ENCODE data around the gene DMBX1. TPM values are rescaled to one million over a fixed set of nuclear protein-coding genes. Genes with fewer than 3 reads are reported as not detected.

The DMBX1 gene
- total RNA-seq, result not detected in 2 replicates

GRCh38 chr1:46489638-46490405, at the start of gene DMBX1:
Gene DMBX1 (plus strand): TSS chr1:46489836. CDS start chr1:46507011, 17,175 bp downstream.

Other genes starting within 250 kb of the DMBX1 start
- 9.7 and 33.1 TPM in 2 replicates for gene RAD54L, start 242.1 kb upstream of the DMBX1 start, total RNA-seq
- gene LRRC41, start 186.2 kb upstream of the DMBX1 start, total RNA-seq, result 65.8 and 100 TPM in 2 replicates
- gene UQCRH, start 186.1 kb upstream of the DMBX1 start, total RNA-seq, result 612 and 959 TPM in 2 replicates
- gene NSUN4, start 149.0 kb upstream of the DMBX1 start, total RNA-seq, result 14.3 and 15.9 TPM in 2 replicates
- 11.1 and 20.8 TPM in 2 replicates for gene FAAH, start 95.5 kb upstream of the DMBX1 start, total RNA-seq
- gene KNCN, start 61.8 kb downstream of the DMBX1 start, total RNA-seq, result not detected in 2 replicates
- gene MKNK1, start 114.4 kb downstream of the DMBX1 start, total RNA-seq, result 20.6 and 23.6 TPM in 2 replicates
- 8.9 and 11.5 TPM in 2 replicates for gene MOB3C, start 127.0 kb downstream of the DMBX1 start, total RNA-seq
- gene ATPAF1, start 178.5 kb downstream of the DMBX1 start, total RNA-seq, result 36.5 and 48.3 TPM in 2 replicates
- gene TEX38, start 182.0 kb downstream of the DMBX1 start, total RNA-seq, result not detected in 2 replicates
- gene EFCAB14, start 229.3 kb downstream of the DMBX1 start, total RNA-seq, result 45.2 and 62.9 TPM in 2 replicates

Data from airway epithelial cell (primary cell).